H9 (cell line): ENCODE measurements around the gene PRR3. TPM values are rescaled to one million over a fixed set of nuclear protein-coding genes. Genes with fewer than 3 reads are reported as not detected.

Experiments used
- DNase-seq: peaks from one replicate; pipeline ENCODE4 v3.0.0-alpha.2; 2017
- H2AFZ ChIP-seq: one replicate; pipeline ENCODE4 v1.6.1; 2013; ENCODE audit warnings: mild to moderate bottlenecking, low read length, control low read depth, moderate library complexity
- H2AK5ac ChIP-seq: 2 replicates; pipeline ENCODE4 v1.6.1; 2013; ENCODE audit warnings: low read length, control low read depth, mixed read lengths; ENCODE audit not compliant: insufficient read length
- H2BK120ac ChIP-seq: one replicate; pipeline ENCODE4 v1.6.1; 2013; ENCODE audit warnings: low read depth, mild to moderate bottlenecking, low read length, control low read depth, inconsistent platforms; ENCODE audit not compliant: poor library complexity, severe bottlenecking
- H2BK12ac ChIP-seq: 2 replicates; pipeline ENCODE4 v1.6.1; 2013; ENCODE audit warnings: low read length, control low read depth, mixed read lengths, low read depth; ENCODE audit not compliant: insufficient read length
- H2BK15ac ChIP-seq: 2 replicates; pipeline ENCODE4 v1.6.1; 2013; ENCODE audit warnings: low read depth, low read length, control low read depth
- H2BK20ac ChIP-seq: one replicate; pipeline ENCODE4 v1.6.1; 2013; ENCODE audit warnings: low read depth, mild to moderate bottlenecking, low read length, control low read depth, inconsistent platforms; ENCODE audit not compliant: poor library complexity, severe bottlenecking
- H2BK5ac ChIP-seq: 2 replicates; pipeline ENCODE4 v1.6.1; 2013; ENCODE audit warnings: low read length, control low read depth, mixed read lengths; ENCODE audit not compliant: insufficient read length
- H3K14ac ChIP-seq: 2 replicates; pipeline ENCODE4 v1.6.1; 2013; ENCODE audit warnings: low read length, control low read depth; ENCODE audit not compliant: insufficient read depth
- H3K18ac ChIP-seq: 2 replicates; pipeline ENCODE4 v1.6.1; 2013; ENCODE audit warnings: low read depth, mild to moderate bottlenecking, mixed read lengths, low read length, control low read depth; ENCODE audit not compliant: insufficient read length
- H3K23ac ChIP-seq: 2 replicates; pipeline ENCODE4 v1.6.1; 2013; ENCODE audit warnings: low read length, control low read depth, mixed read lengths, low read depth; ENCODE audit not compliant: insufficient read length
- H3K23me2 ChIP-seq: 2 replicates; pipeline ENCODE4 v1.6.1; 2013; ENCODE audit warnings: low read depth, mild to moderate bottlenecking, mixed read lengths, low read length, control low read depth; ENCODE audit not compliant: insufficient read length, poor library complexity, severe bottlenecking
- H3K27ac ChIP-seq: 2 replicates; pipeline ENCODE4 v1.5.1; 2013; ENCODE audit warnings: low read length, control low read depth, mixed read lengths, low read depth; ENCODE audit not compliant: insufficient read length
- H3K27me3 ChIP-seq: 2 replicates; pipeline ENCODE4 v1.6.1; 2013; ENCODE audit warnings: low read length, control low read depth, inconsistent platforms; ENCODE audit not compliant: insufficient read depth
- H3K4ac ChIP-seq: 2 replicates; pipeline ENCODE4 v1.6.1; 2013; ENCODE audit warnings: low read depth, mild to moderate bottlenecking, control low read depth, inconsistent platforms, low read length, moderate library complexity
- H3K4me1 ChIP-seq: 2 replicates; pipeline ENCODE4 v1.6.1; 2013; ENCODE audit warnings: low read length, control low read depth, inconsistent platforms; ENCODE audit not compliant: insufficient read depth
- H3K4me2 ChIP-seq: 2 replicates; pipeline ENCODE4 v1.6.1; 2013; ENCODE audit warnings: low read length, control low read depth, mixed read lengths; ENCODE audit not compliant: insufficient read length, insufficient read depth
- H3K56ac ChIP-seq: 2 replicates; pipeline ENCODE4 v1.6.1; 2013; ENCODE audit warnings: low read depth, mild to moderate bottlenecking, mixed read lengths, low read length, control low read depth; ENCODE audit not compliant: insufficient read length
- H3K79me1 ChIP-seq: 2 replicates; pipeline ENCODE4 v1.6.1; 2013; ENCODE audit warnings: low read depth, mild to moderate bottlenecking, moderate library complexity, low read length, control low read depth, inconsistent platforms; ENCODE audit not compliant: insufficient read depth, poor library complexity, severe bottlenecking
- H3K79me2 ChIP-seq: 2 replicates; pipeline ENCODE4 v1.6.1; 2013; ENCODE audit warnings: low read length, control low read depth, inconsistent platforms; ENCODE audit not compliant: insufficient read depth
- H3K9ac ChIP-seq: 2 replicates; pipeline ENCODE4 v1.6.1; 2013; ENCODE audit warnings: low read length, control low read depth, mixed read lengths; ENCODE audit not compliant: insufficient read length; ENCODE audit errors: extremely low read depth
- H3K9me3 ChIP-seq: one replicate; pipeline ENCODE4 v1.6.1; 2013; ENCODE audit warnings: low read depth, low read length, inconsistent platforms; ENCODE audit not compliant: control insufficient read depth
- H3T11ph ChIP-seq: one replicate; pipeline ENCODE4 v1.6.1; 2013; ENCODE audit warnings: mild to moderate bottlenecking, low read length, control low read depth, inconsistent platforms
- H4K20me1 ChIP-seq: one replicate; pipeline ENCODE4 v1.6.1; 2013; ENCODE audit not compliant: control insufficient read depth, insufficient read length, insufficient read depth
- H4K5ac ChIP-seq: 2 replicates; pipeline ENCODE4 v1.6.1; 2013; ENCODE audit warnings: low read depth, mild to moderate bottlenecking, mixed read lengths, low read length, control low read depth; ENCODE audit not compliant: insufficient read length
- H4K8ac ChIP-seq: replicated peaks from 2 replicates; pipeline ENCODE4 v1.6.1; 2013; ENCODE audit warnings: low read length, control low read depth, mixed read lengths, low read depth; ENCODE audit not compliant: insufficient read length
- H4K91ac ChIP-seq: 2 replicates; pipeline ENCODE4 v1.6.1; 2013; ENCODE audit warnings: low read depth, mild to moderate bottlenecking, moderate library complexity, mixed read lengths, low read length, control low read depth; ENCODE audit not compliant: insufficient read length
- H3K27ac Mint-ChIP-seq, 3 experiments: 2 replicates in 2 of 3; 3 replicates in 1 of 3; pipeline ENCODE4 v1.8.0; 2020 to 2021; ENCODE audit warnings: mixed read lengths in 3 of 3, mild to moderate bottlenecking in 1 of 3, moderate library complexity in 1 of 3
- H3K27me3 Mint-ChIP-seq: 2 replicates; pipeline ENCODE4 v1.8.0; 2021; ENCODE audit warnings: low read depth, mild to moderate bottlenecking, moderate library complexity, mixed read lengths
- H3K36me3 Mint-ChIP-seq, 3 experiments: 2 replicates in 2 of 3; 3 replicates in 1 of 3; pipeline ENCODE4 v1.8.0; 2020 to 2021; ENCODE audit warnings: low read depth in 3 of 3, mixed read lengths in 3 of 3; ENCODE audit not compliant: insufficient read depth in 1 of 3
- H3K4me1 Mint-ChIP-seq, 2 experiments: 2 replicates each; pipeline ENCODE4 v1.8.0; 2020; ENCODE audit warnings: mixed read lengths in 2 of 2
- H3K4me3 Mint-ChIP-seq, 2 experiments: 2 replicates in 1 of 2; 3 replicates in 1 of 2; pipeline ENCODE4 v1.8.0; 2020 to 2021; ENCODE audit warnings: mild to moderate bottlenecking in 2 of 2, mixed read lengths in 2 of 2, moderate library complexity in 1 of 2
- H3K9me3 Mint-ChIP-seq, 2 experiments: 2 replicates in 1 of 2; 3 replicates in 1 of 2; pipeline ENCODE4 v1.8.0; 2020; ENCODE audit warnings: mild to moderate bottlenecking in 2 of 2, mixed read lengths in 2 of 2, moderate library complexity in 1 of 2
- WGBS: extraction: QIAGEN DNeasy Blood & Tissue Kit; methylation state at CpG from one replicate; pipeline ENCODE4 v1.1.7; 2013; ENCODE audit warnings: missing lambda C conversion rate, low lambda C conversion rate, mixed read lengths; ENCODE audit not compliant: insufficient read length; ENCODE audit errors: extremely low coverage; 5-methylcytosine and 5-hydroxymethylcytosine counted together
- total RNA-seq: library from RNA; stranded (reverse); gene quantifications from 2 replicates; pipeline ENCODE4 v1.2.1, GENCODE V29; 2021
- TF ChIP-seq, protein P1 (sequence below): fragments of 200-600 bp; sonication (generic); conservative IDR thresholded peaks from 3 replicates; pipeline ENCODE4 v1.8.0; 2021; ENCODE audit warnings: antibody characterized with exemption, mild to moderate bottlenecking

The PRR3 gene
- total RNA-seq, 1 experiment from 2014 or later: 17.0 TPM

- Histone ChIP-seq H4K8ac (no peak overlapping the region), H4K20me1 (no peaks in the 10 kb centered on the region), H3K14ac (no peak overlapping the region), H2AFZ (no peak overlapping the region), H3K4ac (no peak overlapping the region), H3K23me2 (no peaks in the 10 kb centered on the region), H3K18ac (no peak overlapping the region), H3K79me2 (no peaks in the 10 kb centered on the region), H2BK120ac (no peak overlapping the region), H4K5ac (no peak overlapping the region), H3K27ac (no peak overlapping the region), H3K4me2 (no peak overlapping the region), H3T11ph (no peak overlapping the region), H2BK12ac (no peak overlapping the region), H3K4me1 (no peaks in the 10 kb centered on the region), H4K91ac (no peak overlapping the region), H3K27me3 (no peaks in the 10 kb centered on the region), H2BK20ac (no peak overlapping the region), H3K23ac (no peak overlapping the region), H3K9me3 (no peaks in the 10 kb centered on the region), H3K9ac (no peak overlapping the region), H2BK5ac (no peak overlapping the region), H2BK15ac (no peak overlapping the region), H3K56ac (no peak overlapping the region), H3K79me1 (no peaks in the 10 kb centered on the region), H2AK5ac (no peak overlapping the region)
- WGBS: no CpG with 5 or more reads among the region's 5 CpGs
- H3K9me3 Mint-ChIP-seq: no peaks in the 10 kb centered on the region
- no peak overlapping the region for H3K27ac Mint-ChIP-seq
- TF ChIP-seq, protein P1, sequence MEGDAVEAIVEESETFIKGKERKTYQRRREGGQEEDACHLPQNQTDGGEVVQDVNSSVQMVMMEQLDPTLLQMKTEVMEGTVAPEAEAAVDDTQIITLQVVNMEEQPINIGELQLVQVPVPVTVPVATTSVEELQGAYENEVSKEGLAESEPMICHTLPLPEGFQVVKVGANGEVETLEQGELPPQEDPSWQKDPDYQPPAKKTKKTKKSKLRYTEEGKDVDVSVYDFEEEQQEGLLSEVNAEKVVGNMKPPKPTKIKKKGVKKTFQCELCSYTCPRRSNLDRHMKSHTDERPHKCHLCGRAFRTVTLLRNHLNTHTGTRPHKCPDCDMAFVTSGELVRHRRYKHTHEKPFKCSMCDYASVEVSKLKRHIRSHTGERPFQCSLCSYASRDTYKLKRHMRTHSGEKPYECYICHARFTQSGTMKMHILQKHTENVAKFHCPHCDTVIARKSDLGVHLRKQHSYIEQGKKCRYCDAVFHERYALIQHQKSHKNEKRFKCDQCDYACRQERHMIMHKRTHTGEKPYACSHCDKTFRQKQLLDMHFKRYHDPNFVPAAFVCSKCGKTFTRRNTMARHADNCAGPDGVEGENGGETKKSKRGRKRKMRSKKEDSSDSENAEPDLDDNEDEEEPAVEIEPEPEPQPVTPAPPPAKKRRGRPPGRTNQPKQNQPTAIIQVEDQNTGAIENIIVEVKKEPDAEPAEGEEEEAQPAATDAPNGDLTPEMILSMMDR: no peak
- DNase-seq: no peak
- no peak overlapping the region for H3K4me3 Mint-ChIP-seq
- no peaks in the 10 kb centered on the region; the same call in 1 of the 2 replicates for H3K27me3 Mint-ChIP-seq
- no peaks in the 10 kb centered on the region for H3K36me3 Mint-ChIP-seq
- peaks cover 11 to 16% of the 10 kb centered on the region in 2 experiments for H3K4me1 Mint-ChIP-seq
These were observed 49.0 kb upstream of the PRR3 start for GRCh38 chr6:30507849-30508827.
